HG02678 (cell line): Measurements from ENCODE around the gene PHF19.

Experiments used
- ATAC-seq: cut with Tn5 transposase; IDR thresholded peaks from one replicate; pipeline ENCODE4 v1.9.1; 2021; ENCODE audit warnings: mild to moderate bottlenecking, moderate library complexity; ENCODE audit not compliant: unreplicated experiment

Gene PHF19

GRCh38 chr9:120876842-120877240, at the start of gene PHF19:
Gene PHF19 (minus strand): TSS chr9:120877188. CDS start chr9:120874741, 2,447 bp downstream.
- ATAC-seq, result peak; percentile 16

GRCh38 chr9:120926397-120926928, 49.5 kb upstream of the PHF19 start, which contains the start of gene TRAF1:
Gene TRAF1 (minus strand): TSS chr9:120926796. CDS start chr9:120926075, 721 bp downstream.
- peak; percentile 21 for ATAC-seq

- ATAC-seq, result peak; percentile 48
Observed at GRCh38 chr9:120925535-120926396, 48.8 kb upstream of the PHF19 start.

- ATAC-seq, result no peak
Observed at GRCh38 chr9:120924698-120925534, 47.9 kb upstream of the PHF19 start.

DNA sequence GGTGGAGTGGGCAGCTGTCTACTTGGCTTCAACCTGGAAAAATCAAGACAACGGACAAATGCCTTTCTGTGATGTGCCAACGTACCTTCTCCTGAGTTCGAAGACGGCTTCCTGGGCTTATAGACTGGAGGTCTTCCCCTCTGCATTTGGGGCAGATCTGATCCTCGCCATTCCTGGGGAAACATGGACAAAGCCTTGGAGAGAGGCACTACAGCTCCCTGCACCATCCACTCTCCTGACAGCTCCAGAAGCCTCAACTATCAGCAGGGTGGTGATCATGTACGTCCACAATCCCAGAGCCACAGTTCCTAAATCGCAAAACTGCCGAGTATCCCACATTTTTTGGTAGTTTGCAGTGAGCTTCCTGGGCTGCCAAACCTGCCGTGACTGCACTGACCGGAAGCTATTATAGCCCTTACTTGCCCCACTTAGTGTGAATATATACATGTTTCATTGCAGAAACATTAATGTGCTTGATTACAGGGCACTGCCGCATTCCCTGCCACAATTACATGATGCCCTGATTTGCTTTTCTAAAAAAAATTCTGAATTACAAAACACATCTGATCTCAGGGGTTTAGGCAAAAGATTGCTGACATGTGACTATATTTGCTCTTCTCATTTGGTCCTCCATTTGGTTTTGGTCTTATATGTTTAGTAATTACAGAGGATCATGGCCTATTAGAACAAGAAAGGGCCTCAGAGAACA, 46.8 kb upstream of the PHF19 start:
- ATAC-seq, result no peak

DNA sequence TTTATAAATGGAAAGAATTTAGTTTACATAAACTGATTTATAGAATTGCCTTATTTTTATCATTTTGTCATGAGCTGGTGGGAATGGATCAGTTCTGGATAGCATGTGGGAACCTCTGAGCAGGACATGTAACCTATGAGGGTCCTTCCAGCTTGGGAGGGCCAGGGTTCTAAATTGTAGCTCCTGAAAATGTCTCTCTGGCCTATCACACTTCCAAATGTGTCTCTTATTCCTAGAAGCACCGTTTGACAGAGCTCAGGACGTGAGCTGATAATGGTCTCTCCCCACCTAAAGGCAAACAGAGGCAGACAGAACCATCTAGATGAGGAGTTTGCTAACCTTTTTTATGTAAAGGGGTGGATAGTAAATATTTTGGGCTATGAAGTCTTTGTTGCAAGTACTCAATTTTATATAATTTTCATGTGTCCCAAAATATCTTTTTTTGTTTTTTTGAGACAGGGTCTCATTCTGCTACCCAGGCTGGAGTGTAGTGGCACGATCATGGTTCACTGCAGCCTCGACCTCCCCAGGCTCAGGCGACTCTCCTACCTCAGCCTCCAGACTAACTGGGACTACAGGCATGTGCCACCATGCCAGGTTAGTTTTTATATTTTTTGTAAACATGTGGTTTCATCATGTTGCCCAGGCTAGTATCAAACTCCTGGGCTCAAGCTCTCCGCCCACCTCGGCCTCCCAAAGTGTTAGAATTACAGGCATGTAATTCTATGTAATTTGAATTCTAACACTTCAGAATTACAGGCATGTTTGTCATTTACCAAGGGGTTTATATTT, 45.6 kb upstream of the PHF19 start:
- no peak for ATAC-seq

DNA sequence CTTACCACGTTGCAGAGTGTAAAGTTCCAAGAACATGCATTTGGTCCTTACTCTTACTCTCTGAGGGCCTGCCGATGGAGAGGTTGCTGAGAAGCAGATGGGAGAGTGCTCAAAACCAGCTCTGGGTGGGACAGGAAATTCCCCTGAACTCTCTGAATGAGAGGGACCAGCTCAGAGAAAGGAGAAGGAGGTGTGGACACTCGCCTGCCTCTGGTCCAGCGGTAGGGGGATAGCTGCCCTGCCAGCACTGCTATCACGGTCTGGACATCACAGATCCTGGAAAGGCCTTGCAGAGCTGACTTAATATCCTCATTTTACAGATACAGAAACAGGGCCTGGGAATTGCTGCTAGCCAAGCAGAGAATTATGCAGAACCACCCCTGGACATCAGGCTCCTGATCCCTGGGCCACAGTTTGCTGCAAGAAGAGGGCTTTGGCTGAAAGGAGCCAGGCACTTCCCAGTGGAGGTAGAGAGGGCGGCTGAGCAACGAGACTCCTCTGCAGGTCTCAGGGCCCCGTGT, 44.7 kb upstream of the PHF19 start:
- ATAC-seq, result no peak

GRCh38 chr9:120920806-120921178, 43.8 kb upstream of the PHF19 start:
- peak; percentile 40 for ATAC-seq

DNA sequence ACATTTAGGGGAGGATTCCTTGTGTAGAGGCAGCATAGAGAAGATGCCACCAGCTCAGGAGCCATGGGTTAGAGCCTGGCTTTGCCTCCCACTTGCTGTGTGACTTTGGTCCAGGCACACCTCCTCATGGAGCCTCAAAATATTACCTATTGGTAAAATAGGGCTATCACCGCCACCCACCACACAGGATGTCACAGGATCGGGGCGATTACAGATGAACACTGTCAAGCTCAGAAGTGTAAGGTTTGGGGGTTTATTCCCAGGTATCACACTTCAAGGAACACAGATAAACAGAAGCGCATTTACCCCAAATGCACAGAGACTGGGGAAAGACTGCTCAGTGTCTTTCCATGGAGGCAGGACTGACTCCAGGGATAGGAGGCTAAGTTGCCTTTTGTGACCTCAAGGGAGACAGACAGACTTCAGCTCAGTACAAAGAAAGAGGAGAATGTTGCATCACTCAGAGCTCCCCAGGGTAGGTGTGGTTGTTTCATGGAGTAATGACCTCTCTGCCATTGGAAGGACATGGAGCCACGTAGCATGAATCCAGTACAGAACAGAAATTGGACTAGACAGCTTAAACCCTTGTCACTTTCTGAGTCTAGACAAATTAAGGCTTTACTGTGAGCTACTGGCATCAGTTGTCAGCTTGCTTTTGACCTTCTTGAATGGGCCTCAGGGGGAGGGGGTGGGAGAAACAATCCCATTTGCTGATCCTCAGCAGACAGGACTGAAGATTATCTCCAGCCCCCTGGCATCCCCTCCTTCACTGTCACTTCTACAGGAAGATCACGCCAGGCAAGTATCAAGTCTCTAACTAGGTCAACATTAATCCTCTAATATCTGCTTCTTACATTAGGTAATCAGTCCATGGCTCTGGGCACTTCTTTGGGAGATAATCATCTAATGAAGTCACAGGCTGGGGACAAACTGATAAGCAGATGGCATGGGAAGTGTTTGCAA, 43.1 kb upstream of the PHF19 start:
- no peak for ATAC-seq

- ATAC-seq, result no peak
Observed at GRCh38 chr9:120918931-120919842, 42.2 kb upstream of the PHF19 start.

GRCh38 chr9:120917929-120918762, 41.2 kb upstream of the PHF19 start:
- ATAC-seq, result no peak

- ATAC-seq, result no peak
Observed at GRCh38 chr9:120916991-120917880, 40.2 kb upstream of the PHF19 start.

- ATAC-seq, result no peak
Observed at GRCh38 chr9:120916588-120916987, 39.6 kb upstream of the PHF19 start.

GRCh38 chr9:120915854-120916470, 39.0 kb upstream of the PHF19 start:
- ATAC-seq, result no peak

DNA sequence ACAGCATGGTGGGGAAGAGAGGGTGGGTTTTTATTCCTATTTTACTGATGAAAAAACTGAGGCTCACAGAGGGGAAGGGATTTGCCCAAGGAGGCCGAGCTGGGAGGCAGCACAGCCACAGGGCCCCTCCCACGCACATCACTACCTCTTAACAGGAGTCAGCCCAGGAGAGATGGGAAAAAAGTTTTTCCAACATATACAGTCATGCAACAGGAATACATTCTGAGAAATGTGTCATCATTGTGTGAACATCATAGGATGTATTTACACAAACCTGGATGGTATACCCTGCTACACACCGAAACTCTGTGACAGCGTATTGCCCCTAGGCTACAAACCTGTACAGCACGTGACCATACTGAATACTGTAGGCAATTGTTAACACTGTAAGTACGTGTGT, 38.0 kb upstream of the PHF19 start:
- ATAC-seq, result no peak
